NOMO-1 treated with dmso at 0.1 percent for 144 hours (cell line): Measurements from ENCODE around the gene AGAP1.
"Not testable (repeated sequence)": the region's sequence is repeated elsewhere in the genome, so short reads cannot be mapped to it uniquely, and the experiment has no call there.

Experiments
- DNase-seq: peaks from one replicate; lab custom pipeline; 2025; ENCODE audit not compliant: unreplicated experiment; lab: John Stamatoyannopoulos, UW

The AGAP1 gene

DNA sequence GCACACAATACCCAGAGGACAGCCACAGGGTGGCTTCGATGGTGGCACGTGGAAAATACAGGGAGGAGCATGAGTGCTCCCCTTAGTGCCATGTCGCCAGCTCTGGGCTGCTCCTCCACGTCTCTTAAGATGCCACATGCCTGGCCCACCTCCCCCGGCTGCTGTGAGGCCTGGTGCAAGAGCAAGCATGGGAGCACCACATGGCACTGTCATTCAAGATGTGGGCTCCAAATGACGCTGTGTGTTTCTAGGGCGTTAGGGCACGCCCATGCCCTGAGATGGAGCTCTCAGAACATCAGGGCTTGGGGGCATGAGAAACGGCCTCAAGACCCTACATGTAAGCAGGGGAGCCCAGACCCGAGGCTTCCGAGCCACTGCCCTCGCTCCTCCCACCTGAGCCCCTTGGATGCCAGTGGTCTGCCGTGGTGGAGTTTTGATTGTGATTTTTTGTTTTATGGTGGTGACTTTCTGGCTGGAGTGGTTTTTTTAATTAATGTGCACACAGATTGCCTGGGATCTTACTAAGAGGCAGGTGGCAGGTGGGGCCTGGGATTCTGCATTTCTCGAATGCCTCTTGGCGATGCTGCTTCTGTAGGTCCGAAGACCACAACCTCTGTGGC, 435.0 kb downstream of the AGAP1 start:
- DNase-seq: no peak

DNA sequence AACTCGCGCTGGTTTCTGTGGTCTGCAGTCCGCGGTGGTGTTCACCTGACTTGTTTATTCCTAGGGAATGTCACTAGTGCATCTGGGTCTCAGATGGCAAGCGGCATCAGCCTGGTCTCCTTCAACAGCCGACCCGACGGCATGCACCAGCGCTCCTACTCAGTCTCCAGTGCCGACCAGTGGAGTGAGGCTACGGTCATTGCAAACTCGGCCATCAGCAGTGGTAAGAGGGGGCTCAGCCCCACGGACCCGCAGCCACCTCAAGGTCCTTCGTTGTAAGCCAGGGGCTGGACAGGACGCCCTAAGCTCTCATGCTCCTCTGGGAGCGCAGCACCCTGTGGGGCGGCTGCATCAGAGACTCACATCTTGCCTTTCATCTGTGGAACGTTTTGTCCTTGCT, 436.9 kb downstream of the AGAP1 start:
- DNase-seq: no peak

DNA sequence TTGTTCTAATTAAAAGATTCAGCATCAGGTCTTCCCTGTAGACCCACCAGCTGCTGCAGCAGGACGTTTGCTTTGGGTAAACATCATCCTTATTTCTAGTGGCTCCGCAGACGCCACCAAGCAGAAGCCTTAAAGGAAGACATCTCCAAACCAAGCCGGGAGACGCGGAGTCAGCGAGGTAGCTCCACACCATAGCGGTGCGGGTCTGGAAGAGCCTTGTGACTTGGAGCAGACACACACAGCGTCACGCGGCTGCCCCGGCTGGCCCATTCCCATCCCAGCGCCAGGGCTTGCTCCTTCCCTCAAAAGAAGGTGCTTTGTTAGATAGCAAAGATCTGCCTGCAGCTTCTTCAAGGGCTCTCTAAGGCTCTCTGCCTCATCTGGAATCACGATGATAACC, 437.8 kb downstream of the AGAP1 start:
- DNase-seq: no peak

DNA sequence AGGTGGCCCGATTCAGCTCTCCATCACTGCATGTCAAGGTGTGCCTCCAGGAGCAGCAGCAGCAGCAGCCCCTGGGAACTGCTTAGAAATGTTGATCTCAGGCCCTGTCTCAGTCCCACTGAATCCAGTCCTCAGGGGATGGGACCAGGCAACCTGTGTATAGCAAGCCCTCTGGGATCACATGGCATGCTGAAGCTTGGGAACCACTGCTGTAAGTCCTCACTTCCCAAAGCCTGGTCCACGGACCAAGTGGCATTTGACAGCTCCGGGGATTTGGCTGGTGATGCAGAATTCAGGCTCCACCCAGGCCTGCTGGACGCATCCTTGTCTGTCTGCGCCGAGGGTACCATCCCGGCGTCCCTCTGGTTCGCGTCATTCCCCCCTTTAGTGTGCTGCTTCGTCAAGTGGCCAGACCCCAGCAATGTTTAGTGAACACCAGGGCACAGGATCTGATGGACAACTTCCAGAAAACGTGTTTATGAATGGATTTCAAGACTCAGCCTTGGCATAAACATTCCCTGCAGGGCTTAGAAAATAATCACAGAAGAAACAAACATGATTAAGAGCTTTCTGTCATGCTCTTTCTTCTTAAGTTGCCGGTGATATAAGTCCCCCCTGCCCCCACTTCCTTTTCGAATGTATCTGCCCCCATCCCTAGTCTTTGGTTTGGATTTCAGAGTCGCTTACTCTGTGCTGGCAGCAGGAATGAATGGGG, 440.4 kb downstream of the AGAP1 start:
- no peak for DNase-seq

DNA sequence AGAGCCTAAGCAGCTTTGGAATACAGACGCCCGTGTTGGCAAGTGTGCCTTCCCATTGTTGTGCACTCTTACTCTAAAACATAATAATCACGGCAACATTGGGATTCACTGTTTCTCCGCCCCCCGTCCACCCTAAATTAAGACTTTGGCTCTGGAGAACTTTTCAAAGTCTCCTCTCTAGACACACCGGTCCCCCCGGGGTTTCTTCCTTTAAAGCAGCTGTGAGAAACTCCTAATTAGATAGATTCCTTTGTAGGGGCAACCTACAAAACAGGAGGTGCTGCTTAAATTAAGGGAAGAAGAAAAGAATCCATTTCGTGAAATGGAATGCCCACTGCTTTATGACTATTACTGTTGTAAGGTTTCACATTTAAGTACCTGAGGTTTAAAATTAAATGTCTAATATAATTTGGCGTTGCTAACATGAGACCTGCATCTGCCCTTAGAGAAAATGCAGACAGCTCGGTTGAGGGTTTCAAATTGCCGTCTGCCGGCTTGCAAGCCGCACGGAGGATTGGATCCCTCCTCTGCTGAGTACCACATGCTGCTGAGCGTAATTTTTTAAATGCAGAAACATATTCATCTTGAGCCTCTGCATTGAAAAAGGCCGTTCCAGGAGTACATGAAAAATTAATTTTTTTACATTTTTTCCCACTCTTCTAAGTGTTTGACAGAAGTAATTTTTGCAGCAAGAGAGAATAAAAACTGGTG, 441.1 kb downstream of the AGAP1 start:
- DNase-seq: no peak

DNA sequence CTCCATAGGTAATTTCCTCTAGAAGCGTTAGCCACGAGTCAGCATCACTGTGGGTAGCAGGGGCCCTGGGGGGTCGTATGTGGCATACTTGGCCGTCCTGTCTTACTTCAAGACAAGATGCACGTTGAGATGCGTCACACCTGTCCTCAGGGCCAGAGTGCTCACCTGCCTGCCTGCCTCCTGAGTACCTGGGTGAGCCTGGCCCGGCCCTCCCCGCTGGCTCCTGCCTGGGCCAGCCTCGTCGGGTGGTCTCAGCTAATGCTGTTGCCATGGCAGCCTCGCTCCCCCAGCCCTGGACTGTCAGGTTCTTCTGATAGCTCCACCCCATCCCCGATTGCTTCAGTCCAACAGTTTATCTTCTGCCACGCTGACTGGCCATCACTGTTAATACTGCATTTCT, 441.9 kb downstream of the AGAP1 start:
- no peak for DNase-seq

DNA sequence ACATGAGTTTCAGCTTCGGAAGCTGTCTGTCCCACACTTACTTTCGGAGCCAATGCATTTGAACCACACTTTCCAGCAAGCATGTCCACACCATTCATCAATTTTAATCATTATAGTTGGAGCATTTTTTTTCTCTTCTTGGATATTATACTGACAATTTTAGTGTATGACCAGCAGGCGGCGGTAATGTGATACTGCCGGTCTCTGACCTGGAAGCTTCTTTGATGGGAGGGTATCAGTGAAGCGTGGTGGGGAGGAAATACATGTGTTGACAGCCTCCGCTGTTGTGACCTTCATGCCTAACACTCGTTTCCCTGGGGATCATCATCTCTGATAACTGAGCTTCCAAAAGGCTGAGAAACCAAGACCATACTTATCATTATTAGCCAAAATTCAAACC, 442.6 kb downstream of the AGAP1 start:
- no peak for DNase-seq

DNA sequence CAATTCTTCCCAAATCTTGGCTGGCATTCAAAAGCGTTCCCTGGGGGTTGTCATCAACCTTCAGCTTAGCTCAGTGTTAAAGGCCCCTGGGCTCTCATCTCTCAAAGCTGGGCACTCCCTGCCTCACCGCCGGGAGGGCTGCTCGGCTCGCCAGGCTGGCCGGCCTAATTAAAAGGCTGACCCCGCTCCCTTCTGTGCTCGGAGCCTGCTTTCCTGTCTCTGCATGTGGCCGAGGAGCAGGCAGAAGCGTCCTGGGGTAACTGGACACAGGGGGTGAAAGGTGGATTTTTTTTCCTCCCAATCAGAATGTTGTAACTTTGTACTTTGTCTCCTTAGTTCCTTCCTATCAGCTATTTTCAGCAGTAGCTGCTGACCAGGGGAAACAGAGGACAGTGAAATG, 443.2 kb downstream of the AGAP1 start:
- no peak for DNase-seq

DNA sequence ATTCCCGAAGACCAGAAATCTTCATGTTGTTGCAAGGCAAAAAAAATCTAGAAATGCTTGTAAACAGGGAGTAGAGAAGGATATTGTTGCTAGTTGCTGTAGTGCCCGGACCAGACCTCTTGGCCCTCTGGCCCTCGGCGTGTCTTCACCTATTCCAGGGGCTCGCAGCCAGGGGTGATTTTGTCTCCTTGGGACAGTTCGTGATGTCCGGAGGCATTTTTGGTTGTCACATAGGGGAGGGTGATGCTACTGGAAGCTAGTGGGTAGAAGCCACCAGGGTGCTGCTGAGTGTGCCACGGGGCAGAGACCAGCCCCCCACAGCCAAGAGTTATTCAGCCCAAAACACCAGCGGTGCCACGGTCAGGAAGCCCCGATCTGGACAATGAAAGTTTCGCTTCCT, 443.7 kb downstream of the AGAP1 start:
- no peak for DNase-seq

DNA sequence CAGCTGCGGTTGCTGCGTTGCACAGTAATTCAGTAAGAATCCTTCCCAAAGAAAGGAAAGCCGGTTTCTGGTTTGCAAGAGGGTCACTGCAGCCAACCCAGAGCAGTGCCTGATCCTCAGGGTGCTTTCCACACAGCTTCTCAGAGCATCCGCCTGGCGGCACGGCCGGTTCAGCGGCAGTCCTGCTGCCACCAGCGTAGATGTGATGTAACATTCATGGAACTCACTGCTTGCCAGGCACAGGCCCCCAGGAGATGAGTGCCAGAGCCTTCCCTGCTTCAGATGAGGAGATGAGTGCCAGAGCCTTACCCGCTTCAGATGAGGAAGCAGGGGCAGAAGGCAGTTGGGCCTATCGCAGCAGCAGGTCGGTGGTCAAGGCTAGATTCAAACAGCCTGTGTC, 444.1 kb downstream of the AGAP1 start:
- DNase-seq: no peak

DNA sequence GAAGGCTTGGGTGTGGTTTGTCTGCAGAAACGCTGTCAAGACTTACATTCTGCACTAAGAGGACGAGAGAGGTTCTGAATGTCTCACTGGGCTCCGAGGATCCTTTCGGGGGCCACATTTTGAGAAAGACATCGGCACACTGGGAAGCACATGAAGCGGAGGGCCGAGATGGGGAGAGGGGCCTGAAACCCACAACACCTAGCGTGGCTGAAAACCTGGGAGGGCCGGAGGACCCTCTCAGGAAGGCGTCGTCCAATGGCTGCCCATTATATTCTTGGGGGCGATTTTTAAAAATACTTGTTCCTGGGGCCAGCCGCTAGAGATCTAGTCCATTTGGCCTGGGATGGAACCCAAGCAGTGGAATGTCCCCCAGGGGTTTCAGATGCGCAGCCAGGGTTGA, 444.8 kb downstream of the AGAP1 start:
- no peak for DNase-seq

DNA sequence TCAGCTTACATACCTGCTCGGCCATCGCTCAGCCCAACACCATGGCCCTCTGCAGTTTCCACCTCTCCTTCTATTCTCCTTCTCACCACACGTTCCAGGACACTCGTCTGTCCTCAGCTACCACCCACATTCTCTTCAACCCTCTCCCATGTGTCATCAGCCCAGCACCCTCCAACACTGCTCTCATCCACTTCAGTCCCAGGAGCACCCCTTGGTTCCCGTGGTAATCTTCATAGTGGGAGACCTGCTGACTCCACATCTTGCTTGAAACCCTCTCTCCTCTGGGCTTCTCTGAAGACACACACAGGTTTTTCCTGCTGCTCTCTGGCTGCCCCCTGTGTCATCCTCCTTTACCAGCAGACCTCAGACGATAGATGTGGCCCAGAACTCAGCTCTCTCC, 445.6 kb downstream of the AGAP1 start:
- no peak for DNase-seq

DNA sequence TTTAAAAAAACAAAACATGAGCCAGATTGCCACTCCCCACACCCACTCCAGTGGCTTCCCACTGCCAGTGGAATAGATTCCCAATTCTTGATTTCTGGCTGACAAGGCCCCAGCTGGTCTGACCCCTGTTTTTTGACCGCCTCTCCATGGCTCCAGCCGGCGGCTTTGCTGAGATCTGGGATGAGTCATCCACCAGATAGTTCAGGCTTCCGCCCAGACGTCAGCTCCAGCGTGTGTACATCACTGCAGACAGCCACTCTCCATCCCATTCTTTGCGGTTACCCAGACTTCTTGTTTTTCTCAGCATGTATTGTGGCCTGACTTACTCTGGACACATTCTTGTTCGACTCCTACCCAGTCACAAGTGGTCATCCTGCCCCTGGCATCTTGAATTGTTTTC, 446.5 kb downstream of the AGAP1 start:
- DNase-seq: peak; percentile 7

DNA sequence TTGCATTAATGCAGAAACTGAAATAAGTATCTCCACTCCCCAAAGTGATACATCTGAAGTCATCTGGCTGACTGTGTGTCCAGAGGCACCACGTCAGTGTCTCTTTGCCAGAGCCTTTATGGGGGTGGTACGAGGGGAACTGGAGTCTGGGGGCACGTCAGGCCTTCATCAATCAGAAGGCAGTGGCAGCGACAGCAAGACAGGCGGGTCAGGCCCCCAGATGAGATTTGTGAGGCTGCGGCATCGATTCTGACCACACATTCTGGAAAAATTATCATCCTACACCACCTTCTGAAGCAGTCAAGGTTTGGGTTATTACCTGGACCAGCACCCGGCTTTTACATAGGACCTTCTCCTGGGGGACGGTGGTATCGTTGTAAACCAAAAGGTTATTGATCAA, 450.7 kb downstream of the AGAP1 start:
- DNase-seq: no peak

DNA sequence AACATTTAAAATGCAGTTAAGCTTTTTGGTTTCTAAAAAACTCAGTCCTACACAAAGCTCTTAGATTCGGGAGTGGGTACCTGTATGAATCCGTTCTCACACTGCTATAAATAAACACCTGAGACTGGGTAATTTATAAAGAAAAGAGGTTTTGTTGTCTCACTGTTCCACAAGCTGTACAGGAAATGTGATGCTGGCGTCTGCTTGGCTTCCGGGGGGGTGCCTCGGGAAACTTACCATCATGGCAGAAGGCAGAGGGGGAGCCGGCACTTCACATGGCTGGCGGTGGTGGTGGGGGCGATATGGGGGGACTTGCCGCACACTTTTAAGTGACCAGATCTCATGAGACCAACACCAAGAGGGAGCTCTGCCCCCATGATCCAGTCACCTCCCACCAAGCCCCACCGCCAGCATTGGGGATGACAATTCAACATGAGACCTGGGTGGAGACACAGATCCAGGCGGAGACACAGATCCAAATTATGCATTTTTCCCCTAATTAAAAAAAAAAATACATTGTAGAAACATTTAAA, 451.8 kb downstream of the AGAP1 start:
- no peak for DNase-seq

DNA sequence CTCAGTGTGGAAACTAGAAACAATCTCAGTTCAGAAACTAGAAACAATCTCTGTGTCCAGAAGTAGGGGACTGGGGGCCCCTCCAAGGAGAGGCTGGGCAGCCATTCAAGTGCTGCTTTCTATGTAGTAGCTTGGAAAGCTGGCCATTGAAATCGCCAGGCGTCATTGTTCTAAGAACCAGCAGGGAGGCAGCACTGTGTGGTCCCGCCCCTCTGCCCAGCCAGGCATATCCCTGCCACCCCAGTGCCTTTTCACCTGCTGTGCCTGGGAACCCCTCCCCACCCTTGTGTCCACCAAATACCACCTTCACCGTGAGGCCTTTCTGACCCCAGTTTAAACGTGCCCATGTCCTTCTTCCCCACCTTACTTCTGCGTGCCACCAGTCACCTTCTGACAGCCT, 452.7 kb downstream of the AGAP1 start:
- DNase-seq: no peak

DNA sequence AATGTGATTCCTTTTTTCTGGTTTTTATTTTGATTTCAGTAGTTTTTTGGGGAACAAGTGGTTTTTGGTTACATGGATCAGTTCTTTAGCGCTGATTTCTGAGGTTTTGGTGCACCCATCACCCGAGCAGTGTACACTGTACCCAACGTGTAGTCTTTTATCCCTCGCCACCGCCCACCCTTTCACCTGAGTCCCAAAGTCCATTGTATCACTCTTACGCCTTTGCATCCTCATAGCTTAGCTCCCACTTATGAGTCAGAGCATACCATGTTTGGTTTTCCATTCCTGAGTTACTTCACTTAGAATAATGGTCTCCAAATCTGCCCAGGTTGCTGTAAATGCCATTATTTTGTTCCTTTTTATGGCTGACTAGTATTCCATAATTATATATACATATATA, 453.2 kb downstream of the AGAP1 start:
- not testable (repeated sequence) for DNase-seq

DNA sequence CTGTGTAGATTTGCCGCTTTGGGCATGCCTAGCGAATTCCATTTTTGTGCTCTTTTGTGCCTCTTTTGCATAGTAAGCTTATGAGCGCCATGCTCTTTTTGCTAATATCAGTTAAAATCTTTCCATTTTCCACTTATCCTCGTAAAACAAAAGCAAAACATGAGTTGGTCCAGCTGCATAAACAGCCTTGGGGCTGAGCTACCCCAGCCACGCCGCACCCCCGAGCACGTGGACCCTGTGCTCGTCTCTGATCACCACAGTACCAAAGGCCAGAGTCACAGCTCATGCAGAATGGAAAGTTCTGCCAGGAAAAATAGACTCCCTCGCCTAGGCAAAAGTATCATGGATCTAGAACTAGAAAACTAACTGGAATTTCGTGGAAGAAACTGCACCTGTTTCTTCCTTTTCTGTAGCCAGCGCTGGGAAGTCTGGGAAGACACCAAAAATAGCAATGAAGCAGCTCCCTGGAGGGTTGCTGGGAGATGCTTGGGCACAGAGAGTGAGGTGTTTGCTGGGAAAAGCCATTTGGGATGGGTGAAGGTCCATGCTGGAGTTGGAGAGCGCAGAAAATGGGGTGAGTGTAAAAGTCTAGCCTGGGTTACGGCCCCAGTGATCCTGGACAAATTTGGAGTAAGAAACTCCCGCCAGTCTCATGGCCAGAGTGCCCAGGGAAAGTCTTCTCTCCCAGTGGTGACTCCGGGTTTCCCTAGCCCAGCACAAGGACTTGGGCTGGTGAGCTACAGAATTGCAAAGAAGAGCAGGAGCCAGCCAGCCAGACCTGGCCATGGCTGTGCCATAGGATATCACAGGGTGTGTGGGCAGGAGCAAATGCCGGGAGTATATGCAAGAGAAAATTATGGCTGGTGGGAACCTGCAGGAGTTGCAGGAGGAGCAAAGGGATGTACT, 456.0 kb downstream of the AGAP1 start:
- DNase-seq: no peak

DNA sequence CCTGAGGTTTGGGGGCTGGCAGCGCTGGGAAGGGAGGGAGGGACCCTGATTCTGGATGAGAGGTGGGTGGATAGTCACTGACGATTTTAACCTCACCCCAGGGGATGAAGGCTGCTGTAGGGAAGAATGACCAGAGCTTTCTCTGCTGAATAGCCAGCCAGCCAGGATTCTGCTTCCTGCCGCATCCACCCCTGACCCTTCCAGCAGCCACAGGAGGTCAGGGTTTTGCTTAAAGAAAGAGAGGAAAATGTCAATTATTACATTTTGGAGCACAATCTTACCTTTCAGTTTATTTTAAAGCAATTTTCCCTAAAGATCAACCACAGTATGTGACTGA, 456.6 kb downstream of the AGAP1 start:
- no peak for DNase-seq

DNA sequence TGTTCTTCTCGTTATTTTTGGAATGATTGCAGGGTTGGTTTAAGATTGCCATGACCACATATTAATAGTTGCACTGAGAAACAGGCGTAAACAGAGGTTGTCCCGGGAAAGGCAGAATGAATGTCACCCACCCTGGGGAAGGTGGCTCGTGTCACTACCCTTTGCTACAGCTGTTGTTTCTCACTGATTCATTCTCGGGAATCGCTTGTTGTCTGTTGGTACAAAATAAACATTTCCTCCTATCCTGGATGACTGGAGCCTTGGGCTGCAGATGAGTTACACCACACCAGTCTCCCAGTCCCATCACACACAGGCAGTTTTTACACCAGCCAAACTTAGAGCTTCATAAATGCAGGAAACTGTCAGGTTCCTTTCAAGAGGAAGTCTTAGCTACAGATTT, 457.6 kb downstream of the AGAP1 start:
- no peak for DNase-seq

DNA sequence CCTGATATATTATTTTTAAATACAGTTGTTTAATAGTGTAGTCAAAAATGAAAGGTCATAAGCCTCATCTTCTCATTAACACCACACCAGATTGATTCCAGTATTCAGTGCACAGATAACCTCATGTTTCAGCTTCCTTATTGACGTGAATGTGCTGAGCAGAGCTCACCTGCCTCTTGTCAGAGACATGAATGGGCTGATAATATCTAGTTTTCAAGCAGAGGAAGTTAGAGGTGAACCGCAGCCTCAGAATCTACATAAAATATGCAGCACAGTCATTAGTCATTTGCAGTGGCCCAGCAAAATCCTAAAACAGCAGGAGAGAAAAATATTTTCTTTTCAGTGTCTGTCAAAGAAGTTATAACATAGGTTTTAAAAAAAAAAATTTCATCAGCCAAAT, 458.1 kb downstream of the AGAP1 start:
- no peak for DNase-seq
